ENCODE data around the gene ENAM.

DNA sequence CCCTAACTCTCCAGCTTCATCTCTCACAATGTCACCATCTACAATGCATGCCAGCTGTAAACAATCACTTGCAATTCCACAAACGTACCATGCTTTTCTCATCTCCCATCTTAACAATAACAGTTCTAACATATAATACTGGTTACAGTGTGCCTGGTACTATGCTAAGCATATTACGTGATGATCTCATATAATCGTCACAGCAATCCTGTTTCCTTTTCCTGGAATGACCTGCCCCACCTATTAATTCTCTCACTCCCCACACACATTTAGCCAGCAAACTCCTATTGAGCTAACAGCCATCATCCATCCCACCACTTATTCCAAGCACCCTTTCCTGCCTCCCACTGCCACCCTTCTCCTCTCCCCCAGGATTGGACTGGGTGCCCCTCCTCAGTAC lies 29.9 kb downstream of the ENAM start:
- TF ChIP-seq CTCF (IDR thresholded peaks at IDR 0.05 in 8 of 11, conservative IDR thresholded peaks at IDR 0.05 in 3 of 11) = no peak
- TF ChIP-seq POLR2A (IDR thresholded peaks at IDR 0.05) = no peak
